Suprapubic skin (tissue), 4 donors: ENCODE results near the gene MEX3D. TPM values are rescaled to one million over a fixed set of nuclear protein-coding genes. Genes with fewer than 3 reads are reported as not detected.
"Not testable (repeated sequence)": the region's sequence is repeated elsewhere in the genome, so short reads cannot be mapped to it uniquely, and the experiment has no call there.

Source experiments
- DNase-seq, 2 donors: peaks; one replicate each; pipeline ENCODE4 v3.0.0-alpha.2; 2019; ENCODE audit warnings: low spot score in 2 of 2
- H3K27ac ChIP-seq: fragments of 200-600 bp; sonication (generic); one replicate; pipeline ENCODE4 v1.5.1; 2019
- H3K27me3 ChIP-seq: fragments of 200-600 bp; sonication (generic); one replicate; pipeline ENCODE4 v1.5.1; 2019
- H3K36me3 ChIP-seq: fragments of 200-600 bp; sonication (generic); one replicate; pipeline ENCODE4 v1.5.1; 2019
- H3K4me1 ChIP-seq: fragments of 200-600 bp; sonication (generic); one replicate; pipeline ENCODE4 v1.5.1; 2019
- H3K4me3 ChIP-seq: fragments of 200-600 bp; sonication (generic); one replicate; pipeline ENCODE4 v1.5.1; 2019; ENCODE audit warnings: mild to moderate bottlenecking
- H3K9me3 ChIP-seq: fragments of 200-600 bp; sonication (generic); one replicate; pipeline ENCODE4 v1.5.1; 2019
- EP300 ChIP-seq: sonication (generic); formaldehyde crosslinking; IDR thresholded peaks from one replicate; pipeline ENCODE4 v1.6.1; 2017; ENCODE audit warnings: antibody characterized with exemption
- POLR2A ChIP-seq, 2 donors: fragments of 450-650 bp; IDR thresholded peaks; one replicate each; pipeline ENCODE4 v1.6.1; 2017; ENCODE audit warnings: antibody characterized with exemption in 2 of 2, mild to moderate bottlenecking in 2 of 2, moderate library complexity in 2 of 2
- POLR2AphosphoS5 ChIP-seq, 3 donors: sonication (generic); formaldehyde crosslinking; IDR thresholded peaks; one replicate each; pipeline ENCODE4 v1.6.1; 2017; ENCODE audit warnings: antibody characterized with exemption in 3 of 3
- WGBS: methylation state at CpG from one replicate; pipeline ENCODE4 v1.1.5; 2018; 5-methylcytosine and 5-hydroxymethylcytosine counted together
- total RNA-seq, 4 donors: library from RNA; depleted of rRNA; stranded (reverse); fragments of >200 nt; gene quantifications; one replicate each; pipeline ENCODE4 v1.1.0, GENCODE V29; 2016
- TF ChIP-seq, protein P1 (sequence below), 2 donors: fragments of 200-600 bp in 1 of 2; fragments of 450-650 bp in 1 of 2; sonication (generic) in 1 of 2; IDR thresholded peaks; one replicate each; pipeline ENCODE4 v1.5.1; 2016 to 2019; ENCODE audit warnings: antibody characterized with exemption in 2 of 2, mild to moderate bottlenecking in 1 of 2, moderate library complexity in 1 of 2

The MEX3D gene
- total RNA-seq, 4 donors from 2014 or later = 20.1 to 36.4 (median 26.9) TPM

DNA sequence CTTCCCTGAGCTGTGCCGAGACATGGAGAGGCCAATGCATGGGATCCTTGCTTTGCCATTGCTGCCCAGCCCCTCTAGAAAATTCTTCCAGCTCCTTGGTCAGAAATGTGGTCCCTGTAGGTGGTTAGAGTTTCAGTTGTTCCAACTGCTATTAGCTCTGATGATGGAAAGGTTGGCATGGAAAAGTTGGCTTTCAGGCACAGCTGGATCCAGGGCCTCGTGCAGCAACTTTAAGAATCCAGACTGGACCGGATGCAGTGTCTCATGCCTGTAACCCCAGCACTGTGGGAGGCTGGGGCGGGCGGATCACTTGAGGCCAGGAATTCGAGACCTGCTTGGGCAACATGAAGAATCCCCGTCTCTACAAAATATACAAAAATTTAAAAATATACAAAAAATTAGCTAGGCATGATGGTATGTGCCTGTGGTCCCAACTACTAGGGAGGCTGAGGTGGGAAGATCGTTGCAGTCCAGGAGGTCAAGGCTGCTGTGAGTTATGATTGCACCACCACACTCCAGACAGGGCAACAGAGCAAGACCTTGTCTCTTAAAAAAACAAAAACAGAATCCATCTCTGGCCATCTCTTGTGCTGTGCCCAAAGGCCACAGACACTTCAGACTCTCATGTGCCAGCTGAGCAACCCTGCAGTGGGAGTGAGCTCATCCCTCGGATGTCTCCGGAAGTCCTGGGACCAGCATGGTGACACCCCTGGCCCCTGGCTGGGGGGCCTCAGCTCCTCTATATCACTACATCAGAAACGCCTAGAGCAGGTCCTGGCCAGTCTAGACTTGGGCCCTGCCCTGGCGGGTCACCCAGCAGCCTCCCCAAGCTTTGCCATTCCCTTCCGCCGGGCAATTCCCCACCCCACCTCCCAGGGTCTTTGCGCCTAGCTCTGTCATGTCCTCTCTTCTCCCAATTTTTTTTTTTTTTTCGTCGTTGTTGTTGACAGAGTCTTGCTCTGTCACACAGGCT, 16.8 kb downstream of the MEX3D start:
- WGBS = 75% methylated on average over 17 of the region's 17 CpGs
- H3K4me3 ChIP-seq = no peak overlapping the region
- peaks cover under 1% of the 10 kb centered on the region for H3K4me1 ChIP-seq
- H3K9me3 ChIP-seq = no peaks in the 10 kb centered on the region
- no peaks in the 10 kb centered on the region for H3K27me3 ChIP-seq
- H3K27ac ChIP-seq = no peak overlapping the region
- TF ChIP-seq, protein P1, sequence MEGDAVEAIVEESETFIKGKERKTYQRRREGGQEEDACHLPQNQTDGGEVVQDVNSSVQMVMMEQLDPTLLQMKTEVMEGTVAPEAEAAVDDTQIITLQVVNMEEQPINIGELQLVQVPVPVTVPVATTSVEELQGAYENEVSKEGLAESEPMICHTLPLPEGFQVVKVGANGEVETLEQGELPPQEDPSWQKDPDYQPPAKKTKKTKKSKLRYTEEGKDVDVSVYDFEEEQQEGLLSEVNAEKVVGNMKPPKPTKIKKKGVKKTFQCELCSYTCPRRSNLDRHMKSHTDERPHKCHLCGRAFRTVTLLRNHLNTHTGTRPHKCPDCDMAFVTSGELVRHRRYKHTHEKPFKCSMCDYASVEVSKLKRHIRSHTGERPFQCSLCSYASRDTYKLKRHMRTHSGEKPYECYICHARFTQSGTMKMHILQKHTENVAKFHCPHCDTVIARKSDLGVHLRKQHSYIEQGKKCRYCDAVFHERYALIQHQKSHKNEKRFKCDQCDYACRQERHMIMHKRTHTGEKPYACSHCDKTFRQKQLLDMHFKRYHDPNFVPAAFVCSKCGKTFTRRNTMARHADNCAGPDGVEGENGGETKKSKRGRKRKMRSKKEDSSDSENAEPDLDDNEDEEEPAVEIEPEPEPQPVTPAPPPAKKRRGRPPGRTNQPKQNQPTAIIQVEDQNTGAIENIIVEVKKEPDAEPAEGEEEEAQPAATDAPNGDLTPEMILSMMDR (IDR thresholded peaks at IDR 0.05) = no peak
- TF ChIP-seq EP300 (no peak), POLR2A (IDR thresholded peaks at IDR 0.05) (no peak), POLR2AphosphoS5 (IDR thresholded peaks at IDR 0.05) (no peak)
- peaks cover 15% of the 10 kb centered on the region for H3K36me3 ChIP-seq
- DNase-seq = no peak

DNA sequence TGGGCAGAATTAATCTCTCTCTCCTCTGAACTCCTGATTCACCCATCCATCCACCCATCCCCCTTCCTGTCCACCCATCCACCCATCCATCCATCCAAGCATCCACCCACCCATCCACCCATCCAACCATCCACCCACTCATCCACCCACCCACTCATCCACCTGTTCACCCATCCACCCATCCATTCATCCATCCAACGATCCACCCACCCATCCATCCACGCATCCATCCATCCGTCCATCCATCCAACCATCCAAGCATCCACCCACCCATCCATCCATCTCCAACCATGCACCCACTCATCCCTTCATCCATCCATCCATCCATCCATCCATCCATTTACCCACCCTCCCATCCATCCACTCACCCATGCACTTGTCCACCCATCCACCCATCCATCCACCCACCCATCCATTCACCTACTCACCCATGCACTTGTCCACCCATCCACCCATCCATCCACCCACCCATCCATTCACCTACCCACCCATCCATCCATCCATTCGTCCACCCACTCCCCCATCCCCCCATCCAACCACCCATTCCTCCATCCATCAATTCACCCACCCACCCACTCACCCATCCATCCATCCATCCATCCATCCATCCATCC, 18.7 kb downstream of the MEX3D start:
- H3K9me3 ChIP-seq = no peaks in the 10 kb centered on the region

DNA sequence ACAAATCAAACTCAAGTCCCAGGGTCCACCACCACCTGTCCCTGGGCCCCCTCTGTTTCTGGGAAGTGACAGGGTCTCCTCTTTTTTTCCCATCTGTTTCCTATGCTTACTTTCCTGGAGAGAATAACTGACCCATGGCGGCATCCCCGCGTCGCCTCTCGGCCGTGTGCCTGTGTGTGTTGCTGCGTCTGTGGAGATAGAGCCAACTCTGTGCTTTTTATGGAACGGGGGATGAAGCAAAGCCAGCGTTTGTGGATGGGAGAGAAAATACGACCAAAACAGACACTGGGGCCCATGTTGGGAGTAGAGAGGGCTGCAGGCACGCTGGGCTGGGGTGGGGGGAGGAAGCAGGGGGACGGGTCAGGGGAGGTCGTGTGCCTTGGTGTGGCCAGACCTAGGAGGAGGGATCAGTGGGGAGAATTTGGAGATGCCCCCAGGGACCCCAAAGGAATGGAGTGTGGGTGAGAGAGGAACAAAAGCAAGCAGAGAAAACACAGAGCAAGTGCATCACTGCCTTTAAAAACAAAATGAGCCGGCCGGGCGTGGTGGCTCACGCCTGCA, 27.7 kb downstream of the MEX3D start:
- DNase-seq = no peak
- no peak overlapping the region for H3K4me3 ChIP-seq

More for the DNA sequence above, 18.7 kb downstream of the MEX3D start:
- TF ChIP-seq POLR2AphosphoS5 (IDR thresholded peaks at IDR 0.05) = no peak
- TF ChIP-seq POLR2A (IDR thresholded peaks at IDR 0.05) = no peak
- TF ChIP-seq EP300 = no peak
- TF ChIP-seq, protein P1 (IDR thresholded peaks at IDR 0.05) = no peak
- H3K4me3 ChIP-seq = no peak overlapping the region
- H3K4me1 ChIP-seq = peaks cover 5% of the 10 kb centered on the region
- peaks cover 3% of the 10 kb centered on the region for H3K27me3 ChIP-seq
- H3K36me3 ChIP-seq = no peaks in the 10 kb centered on the region
- no peak for DNase-seq
- no peak overlapping the region for H3K27ac ChIP-seq
- 80% methylated on average over 4 of the region's 4 CpGs for WGBS

DNA sequence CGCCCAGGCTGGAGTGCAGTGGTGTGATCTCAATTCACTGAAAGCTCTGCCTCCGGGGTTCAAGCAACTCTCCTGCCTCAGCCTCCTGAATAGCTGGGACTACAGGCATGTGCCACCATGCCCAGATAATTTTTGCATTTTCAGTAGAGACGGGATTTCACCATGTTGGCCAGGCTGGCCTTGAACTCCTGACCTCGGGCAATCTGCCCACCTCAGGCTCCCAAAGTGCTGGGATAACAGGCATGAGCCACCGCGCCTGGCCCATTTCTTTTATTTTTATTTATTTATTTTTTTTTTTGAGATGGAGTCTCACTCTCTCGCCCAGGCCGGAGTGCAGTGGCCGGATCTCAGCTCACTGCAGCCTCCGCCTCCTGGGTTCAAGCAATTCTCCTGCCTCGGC, 28.4 kb downstream of the MEX3D start:
- not testable (repeated sequence) for H3K4me1 ChIP-seq, H3K9me3 ChIP-seq, DNase-seq, H3K27ac ChIP-seq, H3K4me3 ChIP-seq, H3K36me3 ChIP-seq
- WGBS = 92% methylated on average over 11 of the region's 11 CpGs
- H3K27me3 ChIP-seq = peaks cover 30% of the 10 kb centered on the region

More for the DNA sequence above, 27.7 kb downstream of the MEX3D start:
- TF ChIP-seq, protein P1 (IDR thresholded peaks at IDR 0.05) = no peak
- TF ChIP-seq POLR2A (IDR thresholded peaks at IDR 0.05) (no peak), POLR2AphosphoS5 (IDR thresholded peaks at IDR 0.05) (no peak), EP300 (no peak)
- H3K27me3 ChIP-seq = peaks cover 25% of the 10 kb centered on the region
- WGBS = 32% methylated on average over 17 of the region's 17 CpGs
- H3K4me1 ChIP-seq = peaks cover 6% of the 10 kb centered on the region
- no peaks in the 10 kb centered on the region for H3K9me3 ChIP-seq
- H3K27ac ChIP-seq = no peak overlapping the region
- H3K36me3 ChIP-seq = no peaks in the 10 kb centered on the region

DNA sequence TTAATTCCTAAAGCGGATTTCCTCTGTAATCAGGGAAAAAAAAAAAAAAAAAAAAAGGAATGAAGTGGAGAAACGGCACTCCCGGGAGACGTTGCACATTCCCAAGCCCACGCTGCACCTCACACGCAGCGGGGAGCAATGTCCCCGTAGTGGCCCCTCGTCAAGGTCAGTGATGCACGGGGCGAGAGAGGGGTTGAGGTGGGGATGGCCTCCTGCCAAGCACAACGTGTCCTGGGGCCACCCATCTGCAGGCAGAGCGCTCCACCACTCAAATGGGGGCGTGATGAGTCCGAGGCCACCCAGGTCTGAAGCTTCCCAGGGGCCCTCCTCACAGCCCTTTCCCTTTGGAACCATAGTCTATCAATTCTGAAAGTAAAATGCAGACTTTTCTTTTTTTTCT, 29.1 kb downstream of the MEX3D start:
- Histone ChIP-seq H3K27me3 (peaks cover 31% of the 10 kb centered on the region), H3K36me3 (no peaks in the 10 kb centered on the region), H3K4me3 (no peak overlapping the region), H3K27ac (no peak overlapping the region), H3K4me1 (peaks cover 6% of the 10 kb centered on the region), H3K9me3 (no peaks in the 10 kb centered on the region)
- DNase-seq = no peak
- TF ChIP-seq, protein P1 (IDR thresholded peaks at IDR 0.05) = no peak
- TF ChIP-seq POLR2A (IDR thresholded peaks at IDR 0.05) = no peak
- TF ChIP-seq POLR2AphosphoS5 (IDR thresholded peaks at IDR 0.05) = no peak
- TF ChIP-seq EP300 = no peak
- WGBS = 25% methylated on average over 15 of the region's 15 CpGs

DNA sequence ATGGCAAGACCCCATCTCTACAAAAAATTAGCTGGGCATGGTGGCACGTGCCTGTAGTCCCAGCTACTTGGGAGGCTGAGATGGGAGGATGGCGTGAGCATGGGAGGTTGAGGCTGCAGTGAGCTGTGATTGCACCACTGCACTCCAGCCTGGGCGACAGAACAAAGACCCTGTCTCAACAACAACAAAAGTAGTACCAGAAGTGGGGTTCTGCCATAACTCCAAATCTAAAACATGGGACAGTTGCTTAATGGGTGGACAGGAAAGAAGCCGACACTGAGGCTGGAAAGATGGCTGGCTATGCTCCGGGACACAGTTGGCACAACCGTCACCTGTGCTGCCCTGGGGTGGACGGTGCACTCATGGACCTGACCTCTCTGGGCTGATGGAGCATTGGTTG, 32.4 kb downstream of the MEX3D start:
- not testable (repeated sequence) for H3K4me1 ChIP-seq, H3K4me3 ChIP-seq, H3K36me3 ChIP-seq, H3K27ac ChIP-seq, H3K9me3 ChIP-seq, DNase-seq
- peaks cover 55% of the 10 kb centered on the region for H3K27me3 ChIP-seq
- WGBS = 99% methylated on average over 7 of the region's 7 CpGs
